CD4-positive, alpha-beta T cell (primary cell): ENCODE measurements around the gene PDE8B. TPM values are rescaled to one million over a fixed set of nuclear protein-coding genes. Genes with fewer than 3 reads are reported as not detected.

Experiments used
- ATAC-seq: fragments of 200-7000 bp; cut with Tn5 transposase; one replicate; pipeline ENCODE4 v1.10.0; 2022; ENCODE audit warnings: mild to moderate bottlenecking; ENCODE audit not compliant: poor library complexity
- CTCF ChIA-PET: fragments of 350-600 bp; sonication (Branson Sonifier 250); formaldehyde crosslinking; loops from one replicate; lab custom pipeline; 2021; ENCODE audit warnings: antibody characterized with exemption, inconsistent platforms; lab: Charles Lee
- POLR2A ChIA-PET: fragments of 350-600 bp; sonication (Branson Sonifier 250); formaldehyde crosslinking; loops from one replicate; lab custom pipeline; 2021; ENCODE audit warnings: antibody characterized with exemption, inconsistent platforms; lab: Charles Lee
- DNase-seq, 14 experiments: peaks; one replicate each; pipeline ENCODE4 v3.0.0-alpha.2; 2013 to 2020; ENCODE audit warnings: mixed read lengths in 2 of 14
- H3K27ac ChIP-seq, 2 donors: one replicate each; pipeline versions ENCODE4 v1.5.1 to v1.7.0; 2013; ENCODE audit warnings: low read length in 2 of 2, low read depth in 1 of 2, mild to moderate bottlenecking in 1 of 2
- H3K27me3 ChIP-seq, 2 experiments: 1 replicate in 1 of 2; 2 replicates in 1 of 2; pipeline versions ENCODE4 v1.6.1 to v1.7.0; 2013; ENCODE audit warnings: low read length in 2 of 2, control low read depth in 1 of 2, mild to moderate bottlenecking in 1 of 2, moderate library complexity in 1 of 2; ENCODE audit not compliant: insufficient read depth in 2 of 2, control insufficient read depth in 1 of 2
- H3K36me3 ChIP-seq: one replicate; pipeline ENCODE4 v1.6.1; 2013; ENCODE audit warnings: low read length, control low read depth; ENCODE audit not compliant: insufficient read depth
- H3K4me1 ChIP-seq: one replicate; pipeline ENCODE4 v1.6.1; 2013; ENCODE audit warnings: low read length, control low read depth; ENCODE audit not compliant: insufficient read depth
- H3K4me3 ChIP-seq: one replicate; pipeline ENCODE4 v1.5.1; 2013; ENCODE audit warnings: mild to moderate bottlenecking, low read length, moderate library complexity
- H3K9me3 ChIP-seq, 2 experiments: 1 replicate in 1 of 2; 2 replicates in 1 of 2; pipeline versions ENCODE4 v1.6.1 to v1.7.0; 2013; ENCODE audit warnings: low read length in 2 of 2, mild to moderate bottlenecking in 2 of 2, control low read depth in 1 of 2, moderate library complexity in 1 of 2; ENCODE audit not compliant: control insufficient read depth in 1 of 2, insufficient read depth in 1 of 2
- H3K27ac Mint-ChIP-seq: one replicate; pipeline ENCODE4 v1.8.0; 2020; ENCODE audit warnings: mixed read lengths
- H3K27me3 Mint-ChIP-seq: one replicate; pipeline ENCODE4 v1.8.0; 2021; ENCODE audit warnings: mixed read lengths
- H3K36me3 Mint-ChIP-seq: one replicate; pipeline ENCODE4 v1.8.0; 2021; ENCODE audit warnings: low read depth, mixed read lengths
- H3K4me1 Mint-ChIP-seq: one replicate; pipeline ENCODE4 v1.8.0; 2021; ENCODE audit warnings: low read depth, mixed read lengths
- H3K4me3 Mint-ChIP-seq: one replicate; pipeline ENCODE4 v1.8.0; 2020; ENCODE audit warnings: mild to moderate bottlenecking, mixed read lengths
- H3K9me3 Mint-ChIP-seq: one replicate; pipeline ENCODE4 v1.8.0; 2020; ENCODE audit warnings: mixed read lengths
- CTCF ChIP-seq: fragments of 200-600 bp; IDR thresholded peaks from one replicate; pipeline ENCODE4 v1.8.0; 2022; ENCODE audit warnings: antibody characterized with exemption, mild to moderate bottlenecking
- intact Hi-C, 2 experiments: fragments of 100-400 bp; cut with DNase I in 1 of 2; cut with micrococcal nuclease in 1 of 2; formaldehyde crosslinking; loops; one replicate each; pipeline versions ENCODE4 v1.15.1 to v1.9.0; 2023 to 2025; cut with DNase I, micrococcal nuclease
- total RNA-seq, 174 experiments: library from RNA in 2 of 174; stranded (reverse) in 2 of 174; gene quantifications; one replicate each; pipeline ENCODE4 v1.2.3 and lab custom pipeline; 2021 to 2026

The PDE8B gene
- total RNA-seq, 2 experiments from 2014 or later: 0.22 to 0.27 TPM

GRCh38 chr5:77443670-77444069, 233.2 kb downstream of the PDE8B start:
- H3K4me3 ChIP-seq: no peak overlapping the region
- no peaks in the 10 kb centered on the region for H3K4me1 ChIP-seq
- Mint-ChIP-seq H3K9me3 (no peaks in the 10 kb centered on the region), H3K36me3 (peaks cover 42% of the 10 kb centered on the region), H3K4me3 (no peak overlapping the region), H3K27me3 (no peaks in the 10 kb centered on the region), H3K4me1 (no peaks in the 10 kb centered on the region), H3K27ac (no peak overlapping the region)
- no peaks in the 10 kb centered on the region for H3K27me3 ChIP-seq
- H3K9me3 ChIP-seq: no peaks in the 10 kb centered on the region
- intact Hi-C loops: no loop called here
- DNase-seq (no peak), ATAC-seq (no peak)
- TF ChIP-seq CTCF: no peak
- H3K36me3 ChIP-seq: peaks cover 2% of the 10 kb centered on the region
- ChIA-PET CTCF (no interaction called here), POLR2A (no interaction called here)
- H3K27ac ChIP-seq: no peak overlapping the region

GRCh38 chr5:77444356-77444755, 233.9 kb downstream of the PDE8B start:
- Mint-ChIP-seq H3K27me3 (no peaks in the 10 kb centered on the region), H3K4me1 (no peaks in the 10 kb centered on the region), H3K9me3 (no peaks in the 10 kb centered on the region), H3K27ac (no peak overlapping the region), H3K36me3 (peaks cover 49% of the 10 kb centered on the region), H3K4me3 (no peak overlapping the region)
- TF ChIP-seq CTCF: no peak
- ATAC-seq (no peak), DNase-seq (no peak)
- Histone ChIP-seq H3K9me3 (no peaks in the 10 kb centered on the region), H3K27ac (no peak overlapping the region), H3K27me3 (no peaks in the 10 kb centered on the region), H3K4me3 (no peak overlapping the region), H3K4me1 (no peaks in the 10 kb centered on the region), H3K36me3 (peaks cover 2% of the 10 kb centered on the region)
- intact Hi-C loops: no loop called here
- ChIA-PET POLR2A (no interaction called here), CTCF (no interaction called here)

GRCh38 chr5:77448831-77449230, 238.4 kb downstream of the PDE8B start:
- H3K4me3 ChIP-seq: no peak overlapping the region
- H3K27me3 Mint-ChIP-seq: no peaks in the 10 kb centered on the region
- ChIA-PET POLR2A (no interaction called here), CTCF (no interaction called here)
- H3K4me1 Mint-ChIP-seq: no peaks in the 10 kb centered on the region
- TF ChIP-seq CTCF: no peak
- no peaks in the 10 kb centered on the region for H3K9me3 Mint-ChIP-seq
- intact Hi-C loops: no loop called here
- H3K4me3 Mint-ChIP-seq: no peak overlapping the region
- peaks cover 2% of the 10 kb centered on the region for H3K36me3 ChIP-seq
- DNase-seq (no peak), ATAC-seq (no peak)
- no peak overlapping the region for H3K27ac Mint-ChIP-seq
- peaks cover 73% of the 10 kb centered on the region for H3K36me3 Mint-ChIP-seq
- H3K9me3 ChIP-seq: no peaks in the 10 kb centered on the region
- no peaks in the 10 kb centered on the region for H3K27me3 ChIP-seq
- no peaks in the 10 kb centered on the region for H3K4me1 ChIP-seq
- no peak overlapping the region for H3K27ac ChIP-seq
